Activated T-cell treated with anti-CD3 and anti-CD28 coated beads for 1 hour (primary cell): ENCODE results near the gene MIEF1.

Experiments used
- DNase-seq: peaks from one replicate; pipeline ENCODE4 v3.0.0-alpha.2; 2020; ENCODE audit warnings: low read depth

MIEF1 gene

GRCh38 chr22:39558950-39559349, 56.9 kb downstream of the MIEF1 start:
- no peak for DNase-seq

- no peak for DNase-seq
Measured at GRCh38 chr22:39559456-39560105, 57.5 kb downstream of the MIEF1 start.

GRCh38 chr22:39560127-39560526, 58.0 kb downstream of the MIEF1 start:
- DNase-seq = no peak

GRCh38 chr22:39562839-39563489, 60.9 kb downstream of the MIEF1 start:
- DNase-seq = no peak

- no peak for DNase-seq
Measured at GRCh38 chr22:39563571-39564428, 61.7 kb downstream of the MIEF1 start.

GRCh38 chr22:39565414-39565944, 63.4 kb downstream of the MIEF1 start:
- no peak for DNase-seq

- DNase-seq = peak; percentile 37
Measured at GRCh38 chr22:39567135-39567946, 65.3 kb downstream of the MIEF1 start.
